Measurements from ENCODE around the gene CRHR1. TPM values are rescaled to one million over a fixed set of nuclear protein-coding genes. Genes with fewer than 3 reads are reported as not detected.

Gene CRHR1
- total and polyA plus RNA-seq, 10 of the 15 experiments (the other 5 are each of a cell fraction or from before 2014, with no cell fraction given), result 0.08 TPM; not detected in 9

GRCh38 chr17:45764479-45764878 is 19.6 kb upstream of the CRHR1 start:
- H3K36me3 ChIP-seq (ENCODE audit: control insufficient read depth in 2 of 2, insufficient read depth in 2 of 2, low read length in 1 of 2), result no peaks in the 10 kb centered on the region
- ChIA-PET POLR2A (no interaction called here), RAD21 (ENCODE audit: unreplicated experiment) (no interaction called here), SMC1A (ENCODE audit: uncharacterized antibody, unreplicated experiment) (no interaction called here), CTCF (no interaction called here)
- in situ Hi-C loops (cut with MboI), result no loop called here
- H4K20me1 ChIP-seq (ENCODE audit: control insufficient read depth, insufficient read depth), result no peaks in the 10 kb centered on the region
- H3K4me3 ChIP-seq, result no peak overlapping the region
- no TSS peak for BruUV-seq (replicated peaks)
- peaks cover 2 to 5% of the 10 kb centered on the region in 2 experiments; a peak in 2 of 4 replicates for H3K27me3 ChIP-seq (replicated peaks in 1 of 2; ENCODE audit: control insufficient read depth in 2 of 2, insufficient read depth in 2 of 2, low read length in 1 of 2)
- no peak overlapping the region for H3K9ac ChIP-seq (ENCODE audit: control insufficient read depth, insufficient read depth, low read length)
- no peaks in the 10 kb centered on the region for H3K79me2 ChIP-seq (ENCODE audit: control insufficient read depth, insufficient read depth, low read length)
- no peak overlapping the region for H3K27ac ChIP-seq (ENCODE audit: control insufficient read depth, insufficient read depth)
- ATAC-seq (no peak), FAIRE-seq (no peak), DNase-seq (ENCODE audit: low read depth, low spot score) (no peak)
- H3K4me2 ChIP-seq (ENCODE audit: control insufficient read depth, insufficient read depth), result no peak overlapping the region
- no peaks in the 10 kb centered on the region for H3K4me1 ChIP-seq (ENCODE audit: control insufficient read depth, insufficient read depth, low read length)
- TF ChIP-seq USF2 (IDR thresholded peaks at IDR 0.05; ENCODE audit: borderline replicate concordance, low read depth, low read length) (no peak), ZBED1 (IDR thresholded peaks at IDR 0.05; ENCODE audit: borderline replicate concordance) (no peak), CBX3 (IDR thresholded peaks at IDR 0.05; ENCODE audit: borderline replicate concordance, low read depth) (no peak), SRF (IDR thresholded peaks at IDR 0.05; ENCODE audit: low read depth in 2 of 2, low read length in 2 of 2) (no peak), E4F1 (IDR thresholded peaks at IDR 0.05; ENCODE audit: borderline replicate concordance, partially characterized antibody) (no peak), GATAD2B (conservative IDR thresholded peaks at IDR 0.05; ENCODE audit: low read depth) (no peak), BCL3 (IDR thresholded peaks at IDR 0.05; ENCODE audit: borderline replicate concordance, insufficient read depth, low read depth, low read length, poor library complexity, severe bottlenecking) (no peak), KLF5 (IDR thresholded peaks at IDR 0.05; ENCODE audit: partially characterized antibody) (no peak), RBBP5 (conservative IDR thresholded peaks at IDR 0.05) (no peak), MEF2B (IDR thresholded peaks at IDR 0.05; ENCODE audit: partially characterized antibody, poor library complexity, severe bottlenecking) (no peak), PAX5 (IDR thresholded peaks at IDR 0.05; ENCODE audit: borderline replicate concordance, low read depth, low read length) (no peak), SREBF2 (IDR thresholded peaks at IDR 0.05; ENCODE audit: low read length) (no peak), REST (IDR thresholded peaks at IDR 0.05; ENCODE audit: low read depth, low read length) (no peak), PBX3 (IDR thresholded peaks at IDR 0.05; ENCODE audit: insufficient replicate concordance, low read depth, low read length) (no peak)
- intact Hi-C loops (cut with micrococcal nuclease; ENCODE audit: unreplicated experiment), result no loop called here
- H2AFZ ChIP-seq (ENCODE audit: control insufficient read depth, low read depth, low read length), result no peak overlapping the region
- H3K9me3 ChIP-seq (replicated peaks; ENCODE audit: control insufficient read depth, insufficient read depth, low read length), result no peaks in the 10 kb centered on the region

Measured in GM12878 (cell line).